HEK293 (cell line): ENCODE data around the gene MT1A.

Experiments
- CTCF ChIA-PET: fragments of 350-600 bp; formaldehyde crosslinking; extraction: SDS; loops from one replicate; lab custom pipeline; 2021; ENCODE audit warnings: antibody characterized with exemption; lab: Yijun Ruan, JAX
- POLR2A ChIA-PET: fragments of 300-600 bp; formaldehyde crosslinking; extraction: SDS; loops from one replicate; lab custom pipeline; 2020; ENCODE audit warnings: antibody characterized with exemption, inconsistent platforms; lab: Yijun Ruan, JAX
- H3K27ac ChIP-seq: fragments of 200-500 bp; sonication (Bioruptor generic); 2 replicates; pipeline ENCODE4 v1.5.1; 2014; ENCODE audit warnings: low read depth, low read length, control low read depth, inconsistent platforms; ENCODE audit errors: extremely low read depth
- H3K36me3 ChIP-seq, 2 experiments: fragments of 200-500 bp in 1 of 2; sonication (Bioruptor generic) in 1 of 2; 1 replicate in 1 of 2; 2 replicates in 1 of 2; pipeline ENCODE4 v1.5.1; 2014 to 2017; ENCODE audit warnings: inconsistent platforms in 2 of 2, low read length in 2 of 2; ENCODE audit not compliant: control insufficient read depth in 2 of 2, insufficient read depth in 1 of 2
- H3K4me1 ChIP-seq: fragments of 200-500 bp; sonication (Bioruptor generic); 2 replicates; pipeline ENCODE4 v1.5.1; 2014; ENCODE audit warnings: mild to moderate bottlenecking, low read length, inconsistent platforms; ENCODE audit not compliant: control insufficient read depth, insufficient read depth
- H3K4me3 ChIP-seq: 2 replicates; pipeline ENCODE4 v1.5.1; 2011; ENCODE audit warnings: low read depth, mild to moderate bottlenecking, control low read depth, low read length, moderate library complexity
- H3K9me3 ChIP-seq: fragments of 200-500 bp; sonication (Bioruptor generic); 2 replicates; pipeline ENCODE4 v1.5.1; 2014; ENCODE audit warnings: low read depth, low read length, inconsistent platforms; ENCODE audit not compliant: control insufficient read depth, insufficient read depth
- BCL11B ChIP-seq: fragments of 450-650 bp; formaldehyde crosslinking; IDR thresholded peaks from 2 replicates; pipeline ENCODE4 v1.5.1; 2016; ENCODE audit warnings: low read depth, missing biosample characterization, missing genetic modification characterization
- GLIS1 ChIP-seq: fragments of 450-650 bp; formaldehyde crosslinking; IDR thresholded peaks from 2 replicates; pipeline ENCODE4 v1.5.1; 2016; ENCODE audit warnings: missing biosample characterization, missing genetic modification characterization
- HIC1 ChIP-seq: fragments of 450-650 bp; formaldehyde crosslinking; IDR thresholded peaks from 2 replicates; pipeline ENCODE4 v1.5.1; 2016; ENCODE audit warnings: missing biosample characterization, missing genetic modification characterization
- IKZF3 ChIP-seq: fragments of 450-650 bp; IDR thresholded peaks from 2 replicates; pipeline ENCODE4 v1.5.0; 2018; ENCODE audit warnings: missing biosample characterization, mild to moderate bottlenecking, missing genetic modification characterization, moderate library complexity
- KLF8 ChIP-seq: fragments of 450-650 bp; formaldehyde crosslinking; IDR thresholded peaks from 2 replicates; pipeline ENCODE4 v1.5.1; 2016; ENCODE audit warnings: missing biosample characterization, missing genetic modification characterization
- OVOL3 ChIP-seq: fragments of 450-650 bp; formaldehyde crosslinking; IDR thresholded peaks from 2 replicates; pipeline ENCODE4 v1.5.1; 2016; ENCODE audit warnings: missing biosample characterization, missing genetic modification characterization
- PRDM6 ChIP-seq: fragments of 450-650 bp; formaldehyde crosslinking; IDR thresholded peaks from 2 replicates; pipeline ENCODE4 v1.5.1; 2017; ENCODE audit warnings: missing biosample characterization, missing genetic modification characterization
- ZBTB20 ChIP-seq: fragments of 450-650 bp; formaldehyde crosslinking; IDR thresholded peaks from 2 replicates; pipeline ENCODE4 v1.5.1; 2016; ENCODE audit warnings: missing biosample characterization, missing genetic modification characterization
- ZBTB26 ChIP-seq: fragments of 450-650 bp; formaldehyde crosslinking; optimal IDR thresholded peaks from 2 replicates; pipeline ENCODE3; 2016; ENCODE audit warnings: missing biosample characterization, mild to moderate bottlenecking, missing genetic modification characterization
- ZNF114 ChIP-seq: fragments of 450-650 bp; formaldehyde crosslinking; IDR thresholded peaks from 2 replicates; pipeline ENCODE4 v1.5.0; 2017; ENCODE audit warnings: missing biosample characterization, missing genetic modification characterization
- ZNF169 ChIP-seq: fragments of 450-650 bp; formaldehyde crosslinking; IDR thresholded peaks from 2 replicates; pipeline ENCODE4 v1.5.1; 2016; ENCODE audit warnings: missing biosample characterization, missing genetic modification characterization
- ZNF174 ChIP-seq: fragments of 450-650 bp; formaldehyde crosslinking; IDR thresholded peaks from 2 replicates; pipeline ENCODE4 v1.5.0; 2017; ENCODE audit warnings: missing biosample characterization, mild to moderate bottlenecking, missing genetic modification characterization
- ZNF202 ChIP-seq: fragments of 450-650 bp; formaldehyde crosslinking; IDR thresholded peaks from 2 replicates; pipeline ENCODE4 v1.5.1; 2016; ENCODE audit warnings: missing biosample characterization, missing genetic modification characterization, borderline replicate concordance
- ZNF23 ChIP-seq: fragments of 450-650 bp; formaldehyde crosslinking; IDR thresholded peaks from 2 replicates; pipeline ENCODE4 v1.5.1; 2016; ENCODE audit warnings: missing biosample characterization, missing genetic modification characterization, borderline replicate concordance
- ZNF280C ChIP-seq: fragments of 450-650 bp; formaldehyde crosslinking; IDR thresholded peaks from 2 replicates; pipeline ENCODE4 v1.5.1; 2016; ENCODE audit warnings: missing biosample characterization, missing genetic modification characterization
- ZNF354C ChIP-seq: fragments of 450-650 bp; formaldehyde crosslinking; IDR thresholded peaks from 2 replicates; pipeline ENCODE4 v1.5.1; 2016; ENCODE audit warnings: missing biosample characterization, missing genetic modification characterization, low read depth, borderline replicate concordance
- ZNF530 ChIP-seq: fragments of 450-650 bp; formaldehyde crosslinking; IDR thresholded peaks from 2 replicates; pipeline ENCODE4 v1.5.1; 2016; ENCODE audit warnings: low read depth, missing biosample characterization, missing genetic modification characterization
- ZNF580 ChIP-seq: fragments of 450-650 bp; formaldehyde crosslinking; IDR thresholded peaks from 2 replicates; pipeline ENCODE4 v1.5.1; 2016; ENCODE audit warnings: missing biosample characterization, missing genetic modification characterization

MT1A gene

GRCh38 chr16:56631197-56631596 is 7.3 kb upstream of the MT1A start:
- Histone ChIP-seq H3K27ac (no peak overlapping the region), H3K4me1 (no peaks in the 10 kb centered on the region; the same call in 1 of the 2 replicates), H3K4me3 (no peak overlapping the region), H3K36me3 (no peaks in the 10 kb centered on the region), H3K9me3 (no peaks in the 10 kb centered on the region)
- TF ChIP-seq ZNF202 (no peak), IKZF3 (tag by site-specific recombination) (no peak), ZNF114 (tag by site-specific recombination) (no peak), HIC1 (tag by site-specific recombination) (no peak), BCL11B (tag by site-specific recombination) (no peak), OVOL3 (tag by site-specific recombination) (no peak), ZNF530 (tag by site-specific recombination) (no peak), ZNF280C (tag by site-specific recombination) (no peak), PRDM6 (no peak), ZNF174 (tag by site-specific recombination) (no peak), ZBTB20 (no peak), ZBTB26 (tag by site-specific recombination) (no peak), KLF8 (no peak), ZNF169 (tag by site-specific recombination) (no peak), ZNF23 (no peak), ZNF580 (tag by site-specific recombination) (no peak), GLIS1 (no peak)
- CTCF ChIA-PET = interaction anchor here (0.6 to 1.5 kb wide), 2 partner anchors 54 to 184 kb away, joined by 3 to 6 read pairs; no protein-coding TSS in a partner anchor
- POLR2A ChIA-PET = interaction anchor here (1.0 kb wide), 1 partner anchor 23 kb away, joined by 3 read pairs; the partner anchor contains the start of gene MT2A

- Histone ChIP-seq H3K4me1 (no peaks in the 10 kb centered on the region; the same call in 1 of the 2 replicates), H3K36me3 (no peaks in the 10 kb centered on the region), H3K9me3 (no peaks in the 10 kb centered on the region), H3K27ac (no peak overlapping the region), H3K4me3 (no peak overlapping the region)
- POLR2A ChIA-PET = no interaction called here
- no peak for TF ChIP-seq ZNF354C (tag by site-specific recombination)
- CTCF ChIA-PET = interaction anchor here (0.6 kb wide), 1 partner anchor 183 kb away, joined by 3 read pairs; no protein-coding TSS in a partner anchor
These were observed 6.7 kb upstream of the MT1A start for GRCh38 chr16:56631832-56632155.
